Suppressor macrophage (primary cell): ENCODE measurements around the gene IL20RB.
A peak's percentile ranks its signal among the peaks of the same experiment; 100 is the strongest.
"Not testable (repeated sequence)": the region's sequence is repeated elsewhere in the genome, so short reads cannot be mapped to it uniquely, and the experiment has no call there.

Experiments used
- DNase-seq, 4 experiments: peaks; one replicate each; pipeline ENCODE4 v3.0.0-alpha.2; 2020 to 2022

The IL20RB gene

GRCh38 chr3:136988651-136989050 lies 30.9 kb downstream of the IL20RB start:
- DNase-seq: no peak

- DNase-seq: no peak
Measured at GRCh38 chr3:136989781-136990524, 32.2 kb downstream of the IL20RB start.

GRCh38 chr3:136990826-136991225 lies 33.0 kb downstream of the IL20RB start:
- no peak for DNase-seq

GRCh38 chr3:136992115-136992514 lies 34.3 kb downstream of the IL20RB start:
- no peak for DNase-seq

GRCh38 chr3:136994772-136995516 lies 37.2 kb downstream of the IL20RB start:
- peak in 3 of 4 experiments; percentile 30 to 38 (median 37) for DNase-seq

GRCh38 chr3:136995652-136996051 lies 37.9 kb downstream of the IL20RB start:
- DNase-seq: peak in 2 of 4 experiments; percentile 6 to 10

- DNase-seq: no peak
Measured at GRCh38 chr3:137000039-137000438, 42.3 kb downstream of the IL20RB start.

- DNase-seq: not testable (repeated sequence)
Measured at GRCh38 chr3:137007376-137007775, 49.6 kb downstream of the IL20RB start.

GRCh38 chr3:137008131-137008530 lies 50.3 kb downstream of the IL20RB start:
- DNase-seq: no peak

GRCh38 chr3:137008976-137009375 lies 51.2 kb downstream of the IL20RB start:
- no peak for DNase-seq

GRCh38 chr3:137010137-137010536 lies 52.4 kb downstream of the IL20RB start:
- DNase-seq: no peak

- DNase-seq: no peak
Measured at GRCh38 chr3:137011153-137011552, 53.4 kb downstream of the IL20RB start.

GRCh38 chr3:137012097-137012501 lies 54.3 kb downstream of the IL20RB start:
- DNase-seq: no peak

GRCh38 chr3:137013951-137014688 lies 56.3 kb downstream of the IL20RB start:
- peak; percentile 91 to 95 (median 94) for DNase-seq

- DNase-seq: not testable (repeated sequence)
Measured at GRCh38 chr3:137017316-137017715, 59.5 kb downstream of the IL20RB start.

GRCh38 chr3:137020315-137020714 lies 62.5 kb downstream of the IL20RB start:
- DNase-seq: no peak

GRCh38 chr3:137020888-137021287 lies 63.1 kb downstream of the IL20RB start:
- no peak for DNase-seq

- peak in 2 of 4 experiments; percentile 19 to 25 for DNase-seq
Measured at GRCh38 chr3:137024348-137024747, 66.6 kb downstream of the IL20RB start.

GRCh38 chr3:137026701-137027100 lies 68.9 kb downstream of the IL20RB start:
- no peak for DNase-seq

- peak; percentile 78 to 91 (median 86) for DNase-seq
Measured at GRCh38 chr3:137032465-137033120, 74.8 kb downstream of the IL20RB start.

GRCh38 chr3:137035631-137036030 lies 77.8 kb downstream of the IL20RB start:
- no peak for DNase-seq

- no peak for DNase-seq
Measured at GRCh38 chr3:137039570-137039969, 81.8 kb downstream of the IL20RB start.

GRCh38 chr3:137041251-137041650 lies 83.5 kb downstream of the IL20RB start:
- no peak for DNase-seq
